ENCODE measurements around the gene DLX1.

DNA sequence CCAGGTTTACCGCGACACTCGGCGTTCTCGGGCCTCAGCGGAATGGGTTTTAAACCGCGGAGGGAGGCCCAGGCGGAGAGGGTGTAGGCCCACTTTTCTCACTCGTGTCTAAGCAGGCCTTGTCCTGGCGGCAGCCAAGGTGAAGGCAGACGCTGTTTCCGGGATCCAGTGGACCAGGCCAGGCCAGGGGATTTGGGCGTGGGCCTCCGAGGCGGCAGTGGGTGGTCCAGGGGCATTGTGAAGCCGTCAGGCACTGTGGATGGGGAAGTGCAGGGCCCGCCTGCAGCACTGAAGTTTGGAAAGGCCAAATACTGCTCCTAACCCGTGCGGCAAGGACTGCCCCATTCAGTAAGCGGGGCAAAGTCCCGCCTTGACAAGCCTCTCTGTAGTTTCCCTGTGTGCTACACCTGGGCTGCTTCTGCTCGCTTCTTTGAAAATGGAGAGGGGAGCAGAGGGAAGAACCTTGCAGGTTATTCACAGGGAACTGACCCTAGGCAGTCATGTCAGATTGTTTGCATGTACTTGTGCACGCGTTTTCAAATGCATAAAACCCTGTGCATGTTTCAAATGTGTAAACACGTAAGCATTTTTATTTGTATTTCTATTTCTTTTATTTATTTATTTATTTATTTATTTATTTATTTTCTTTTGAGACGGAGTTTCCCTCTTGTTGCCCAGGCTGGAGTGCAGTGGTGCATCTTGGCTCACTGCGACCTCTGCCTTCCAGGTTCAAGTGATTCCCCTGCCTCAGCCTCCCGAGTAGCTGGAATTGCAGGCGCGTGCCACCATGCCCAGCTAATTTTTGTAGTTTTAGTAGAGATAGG lies 24.9 kb downstream of the DLX1 start:
- TF ChIP-seq POLR2A (IDR thresholded peaks at IDR 0.05) (no peak), CTCF (IDR thresholded peaks at IDR 0.05) (no peak)

Measured in heart left ventricle (tissue), 13 donors.